Natural killer cell (primary cell): Measurements from ENCODE around the gene SLC39A1. TPM values are rescaled to one million over a fixed set of nuclear protein-coding genes. Genes with fewer than 3 reads are reported as not detected.

Experiments
- ATAC-seq, 3 donors: fragments of 150-1000 bp in 2 of 3; fragments of 200-7000 bp in 1 of 3; cut with Tn5 transposase; 1 replicate in 1 of 3; 2 replicates in 2 of 3; pipeline ENCODE4 v1.10.0; 2021; ENCODE audit warnings: mild to moderate bottlenecking in 2 of 3, moderate library complexity in 2 of 3
- DNase-seq, 2 donors: peaks; one replicate each; pipeline versions ENCODE4 v3.0.0 to v3.0.0-alpha.2; 2013 to 2021; ENCODE audit warnings: mixed read lengths in 1 of 2
- H3K27ac ChIP-seq: one replicate; pipeline ENCODE4 v1.5.1; 2013; ENCODE audit warnings: mild to moderate bottlenecking, low read length
- H3K27me3 ChIP-seq: one replicate; pipeline ENCODE4 v1.6.1; 2013; ENCODE audit warnings: low read length; ENCODE audit not compliant: control insufficient read depth, insufficient read depth
- H3K36me3 ChIP-seq: one replicate; pipeline ENCODE4 v1.6.1; 2013; ENCODE audit warnings: low read length; ENCODE audit not compliant: control insufficient read depth, insufficient read depth
- H3K4me1 ChIP-seq: one replicate; pipeline ENCODE4 v1.6.1; 2013; ENCODE audit warnings: low read length; ENCODE audit not compliant: control insufficient read depth, insufficient read depth
- H3K4me3 ChIP-seq: one replicate; pipeline ENCODE4 v1.5.1; 2013; ENCODE audit warnings: low read length
- H3K9me3 ChIP-seq: one replicate; pipeline ENCODE4 v1.6.1; 2013; ENCODE audit warnings: low read length; ENCODE audit not compliant: control insufficient read depth, insufficient read depth
- H3K27ac Mint-ChIP-seq, 2 donors: one replicate each; pipeline ENCODE4 v1.8.0; 2022; ENCODE audit warnings: mild to moderate bottlenecking in 2 of 2, mixed read lengths in 2 of 2, moderate library complexity in 1 of 2
- H3K27me3 Mint-ChIP-seq, 2 donors: one replicate each; pipeline ENCODE4 v1.8.0; 2022; ENCODE audit warnings: low read depth in 2 of 2, mixed read lengths in 2 of 2
- H3K36me3 Mint-ChIP-seq: one replicate; pipeline ENCODE4 v1.8.0; 2022; ENCODE audit warnings: mixed read lengths
- H3K4me1 Mint-ChIP-seq, 2 donors: one replicate each; pipeline ENCODE4 v1.8.0; 2022; ENCODE audit warnings: mixed read lengths in 2 of 2
- H3K4me3 Mint-ChIP-seq: one replicate; pipeline ENCODE4 v1.8.0; 2022; ENCODE audit warnings: mild to moderate bottlenecking, moderate library complexity, mixed read lengths
- H3K9me3 Mint-ChIP-seq, 2 donors: one replicate each; pipeline ENCODE4 v1.8.0; 2022; ENCODE audit warnings: mixed read lengths in 2 of 2
- WGBS: methylation state at CpG from one replicate; pipeline ENCODE4 v1.1.7; 2013; ENCODE audit warnings: missing lambda C conversion rate; ENCODE audit not compliant: insufficient coverage; 5-methylcytosine and 5-hydroxymethylcytosine counted together
- intact Hi-C: fragments of 100-400 bp; cut with micrococcal nuclease; formaldehyde crosslinking; loops from one replicate; pipeline ENCODE4 v1.14.2; 2022
- total RNA-seq, 4 donors: library from RNA; stranded (reverse); fragments of 120-200 nt in 1 of 4; gene quantifications; one replicate each; pipeline versions ENCODE4 v1.2.3 to v1.2.4, GENCODE V29; 2013 to 2022
- TF ChIP-seq, protein P1 (sequence below): fragments of 200-600 bp; IDR thresholded peaks from one replicate; pipeline ENCODE4 v1.8.0; 2022; ENCODE audit warnings: antibody characterized with exemption

SLC39A1 gene
- total RNA-seq, 3 donors from 2014 or later (not counting 1 experiment from before 2014, with no cell fraction given): 20.7 to 21.5 (median 21.2) TPM

DNA sequence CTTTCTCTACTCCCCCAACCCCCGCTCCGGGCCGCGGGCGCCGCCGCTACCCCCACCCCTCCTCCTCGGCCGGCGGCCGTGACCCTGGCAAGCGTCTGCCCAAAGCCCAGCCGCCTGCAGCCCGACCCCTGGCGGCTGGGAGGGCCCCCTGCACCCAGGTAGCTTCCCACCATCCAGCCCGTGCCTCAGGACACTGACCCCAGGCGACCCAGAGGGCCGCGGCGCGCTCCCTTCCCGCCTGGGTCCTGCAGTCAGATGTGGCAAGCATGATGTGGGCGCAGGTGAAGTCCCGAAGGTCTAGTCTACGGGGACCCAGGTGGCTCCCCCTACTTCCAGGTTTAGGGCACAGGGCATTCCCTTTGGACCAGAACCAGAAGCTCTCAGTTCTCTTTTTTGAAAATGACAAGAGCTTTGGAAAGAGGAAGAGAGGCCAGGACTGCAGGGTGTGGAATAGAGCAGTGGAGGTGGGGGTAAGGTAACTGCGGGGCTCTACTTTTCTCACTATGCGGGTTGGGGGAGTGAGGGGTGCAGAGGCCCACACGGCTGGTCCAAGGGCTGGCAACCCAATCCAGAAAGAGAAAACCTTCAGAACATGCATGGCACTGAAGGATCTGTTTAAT lies 16.6 kb downstream of the SLC39A1 start, which contains the start of gene DENND4B:
Gene DENND4B (minus strand): TSS at position 97 of the 620 bp plus-strand sequence. CDS start 2,344 bp downstream, outside the sequence.
- DNase-seq (peak; percentile 77 to 86), ATAC-seq (peak; percentile 65 to 79 (median 70))
- Histone ChIP-seq H3K27me3 (no peaks in the 10 kb centered on the region), H3K36me3 (peaks cover 52% of the 10 kb centered on the region), H3K4me3 (peak within 1 kb of the TSS; percentile 89), H3K9me3 (no peaks in the 10 kb centered on the region), H3K4me1 (peaks cover 44% of the 10 kb centered on the region), H3K27ac (peak within 1 kb of the TSS; percentile 98)
- Mint-ChIP-seq H3K27me3 (no peaks in the 10 kb centered on the region), H3K27ac (peak within 1 kb of the TSS; percentile 92 to 96), H3K4me1 (peaks cover 39 to 51% of the 10 kb centered on the region in 2 donors), H3K9me3 (no peaks in the 10 kb centered on the region), H3K36me3 (peaks cover 13% of the 10 kb centered on the region), H3K4me3 (peak within 1 kb of the TSS; percentile 94)
- TF ChIP-seq, protein P1, sequence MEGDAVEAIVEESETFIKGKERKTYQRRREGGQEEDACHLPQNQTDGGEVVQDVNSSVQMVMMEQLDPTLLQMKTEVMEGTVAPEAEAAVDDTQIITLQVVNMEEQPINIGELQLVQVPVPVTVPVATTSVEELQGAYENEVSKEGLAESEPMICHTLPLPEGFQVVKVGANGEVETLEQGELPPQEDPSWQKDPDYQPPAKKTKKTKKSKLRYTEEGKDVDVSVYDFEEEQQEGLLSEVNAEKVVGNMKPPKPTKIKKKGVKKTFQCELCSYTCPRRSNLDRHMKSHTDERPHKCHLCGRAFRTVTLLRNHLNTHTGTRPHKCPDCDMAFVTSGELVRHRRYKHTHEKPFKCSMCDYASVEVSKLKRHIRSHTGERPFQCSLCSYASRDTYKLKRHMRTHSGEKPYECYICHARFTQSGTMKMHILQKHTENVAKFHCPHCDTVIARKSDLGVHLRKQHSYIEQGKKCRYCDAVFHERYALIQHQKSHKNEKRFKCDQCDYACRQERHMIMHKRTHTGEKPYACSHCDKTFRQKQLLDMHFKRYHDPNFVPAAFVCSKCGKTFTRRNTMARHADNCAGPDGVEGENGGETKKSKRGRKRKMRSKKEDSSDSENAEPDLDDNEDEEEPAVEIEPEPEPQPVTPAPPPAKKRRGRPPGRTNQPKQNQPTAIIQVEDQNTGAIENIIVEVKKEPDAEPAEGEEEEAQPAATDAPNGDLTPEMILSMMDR: peak; percentile 84
- intact Hi-C loops: loop anchor here (1.0 kb wide), 1 partner anchor 149 kb away; no protein-coding TSS in a partner anchor
- WGBS: 9% methylated on average over 28 of the region's 28 CpGs

DNA sequence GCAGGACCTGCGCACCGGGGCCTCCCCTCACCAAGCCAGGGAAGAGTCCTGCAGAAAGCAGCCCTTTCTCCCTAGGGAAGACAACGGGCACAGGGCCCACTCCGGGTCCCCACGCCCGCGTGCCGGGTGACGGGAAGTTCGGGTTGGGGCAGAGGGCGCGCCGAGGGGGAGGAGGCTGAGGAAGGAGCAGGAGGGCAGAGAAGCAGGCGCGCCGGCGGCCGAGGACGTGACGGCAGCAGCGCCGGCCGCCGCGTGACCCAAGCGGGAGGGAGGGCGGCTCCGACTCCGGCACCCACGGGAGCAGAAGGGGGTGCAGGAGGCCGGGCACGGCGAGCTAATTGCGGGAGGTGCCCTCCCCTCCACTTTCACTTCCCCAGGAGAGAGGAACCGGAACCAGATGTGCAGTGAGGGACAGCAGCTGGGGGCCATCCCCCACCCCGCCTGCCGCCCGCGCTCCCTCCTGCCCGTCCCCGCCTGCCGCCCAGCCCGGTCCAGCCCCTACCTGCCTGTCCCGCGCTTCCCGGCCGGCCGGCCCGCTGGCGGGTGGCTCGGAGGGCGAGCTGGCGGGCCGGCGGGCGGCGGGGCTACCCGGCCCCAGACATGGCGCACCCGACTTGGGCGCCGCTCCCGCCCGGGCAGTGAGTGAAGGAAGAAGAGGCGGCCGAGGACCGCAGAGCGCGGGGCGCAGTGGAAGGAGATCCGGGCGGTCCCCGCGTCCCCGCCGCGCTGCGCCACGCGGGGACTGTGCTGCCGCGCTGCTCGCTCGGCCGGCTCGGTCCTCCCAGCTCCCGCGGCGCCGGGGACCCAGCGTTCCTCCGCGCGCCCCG lies 17.3 kb downstream of the SLC39A1 start:
- Mint-ChIP-seq H3K36me3 (peaks cover 11% of the 10 kb centered on the region), H3K27ac (peak overlapping the region; percentile 92 to 96), H3K4me3 (peak overlapping the region; percentile 94), H3K4me1 (peaks cover 39 to 51% of the 10 kb centered on the region in 2 donors), H3K27me3 (no peaks in the 10 kb centered on the region), H3K9me3 (no peaks in the 10 kb centered on the region)
- DNase-seq (peak; percentile 80 to 86), ATAC-seq (peak; percentile 55 to 74 (median 68))
- TF ChIP-seq, protein P1: no peak
- intact Hi-C loops: loop anchor here (1.0 kb wide), 4 partner anchors 12 to 149 kb away; partner anchors contain the start of genes CRTC2 and RPS27
- Histone ChIP-seq H3K4me3 (peak overlapping the region; percentile 89), H3K36me3 (peaks cover 52% of the 10 kb centered on the region), H3K27me3 (no peaks in the 10 kb centered on the region), H3K4me1 (peaks cover 50% of the 10 kb centered on the region), H3K9me3 (no peaks in the 10 kb centered on the region), H3K27ac (peak overlapping the region; percentile 98)
- WGBS: under 1% methylated on average over 95 of the region's 95 CpGs

DNA sequence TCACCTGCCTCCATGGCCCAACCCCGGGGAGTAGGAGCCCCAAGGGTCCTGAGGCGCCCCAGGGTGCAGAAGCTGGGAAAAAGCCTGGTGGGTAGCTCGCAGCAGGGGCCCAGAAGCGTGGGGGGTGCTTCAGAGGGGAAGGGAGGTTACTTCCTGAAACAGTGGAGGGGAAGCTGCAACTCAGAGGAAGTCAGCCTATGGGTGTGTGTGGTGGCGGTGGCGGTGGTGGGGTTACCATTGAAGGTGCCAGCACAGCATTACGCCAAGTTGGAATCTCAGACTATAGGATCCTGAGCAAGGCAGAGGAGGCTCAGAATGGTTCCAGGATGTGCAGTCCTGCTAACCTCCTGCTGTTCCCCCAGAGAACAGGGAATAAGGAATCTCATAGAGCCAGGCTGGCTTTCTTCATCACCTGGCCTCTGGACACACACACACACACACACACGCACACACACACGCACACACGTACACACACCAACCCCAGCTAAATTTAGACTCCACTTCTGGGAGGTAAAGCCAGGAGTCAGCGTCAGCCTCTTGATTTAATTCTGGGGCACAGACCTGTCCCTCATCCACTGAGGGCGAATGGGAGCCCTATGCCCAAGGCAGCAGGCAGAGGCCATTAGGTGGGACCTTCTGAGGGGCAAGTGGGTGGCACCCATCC lies 18.1 kb downstream of the SLC39A1 start:
- intact Hi-C loops: loop anchor here (1.0 kb wide), 3 partner anchors 13 to 45 kb away; partner anchors contain the start of genes CRTC2 and RPS27
- no peaks in the 10 kb centered on the region for H3K27me3 Mint-ChIP-seq
- Histone ChIP-seq H3K4me1 (peaks cover 50% of the 10 kb centered on the region), H3K27me3 (no peaks in the 10 kb centered on the region), H3K27ac (peak overlapping the region; percentile 98), H3K4me3 (peak overlapping the region; percentile 89), H3K9me3 (no peaks in the 10 kb centered on the region), H3K36me3 (peaks cover 52% of the 10 kb centered on the region)
- peak; percentile 63 to 79 (median 69) for ATAC-seq
- peak; percentile 86 to 89 for DNase-seq
- H3K9me3 Mint-ChIP-seq: no peaks in the 10 kb centered on the region
- peaks cover 38 to 56% of the 10 kb centered on the region in 2 donors for H3K4me1 Mint-ChIP-seq
- WGBS: 0% methylated on average over 12 of the region's 12 CpGs
- H3K36me3 Mint-ChIP-seq: peaks cover 4% of the 10 kb centered on the region
- TF ChIP-seq, protein P1: no peak
- peak overlapping the region; percentile 92 to 96 for H3K27ac Mint-ChIP-seq
- H3K4me3 Mint-ChIP-seq: peak overlapping the region; percentile 94
